Esophagus squamous epithelium (tissue), 4 donors: ENCODE results near the gene DEF6.

Experiments used
- CTCF ChIP-seq, 6 experiments: fragments of 450-650 bp in 4 of 6; fragments of 200-600 bp in 2 of 6; sonication (generic) in 2 of 6; IDR thresholded peaks; one replicate each; pipeline ENCODE4 v1.5.1; 2016 to 2019; ENCODE audit warnings: antibody characterized with exemption in 6 of 6, mild to moderate bottlenecking in 4 of 6, moderate library complexity in 4 of 6
- POLR2A ChIP-seq, 4 donors: fragments of 450-650 bp; IDR thresholded peaks; one replicate each; pipeline ENCODE4 v1.6.1; 2017; ENCODE audit warnings: antibody characterized with exemption in 4 of 4, mild to moderate bottlenecking in 4 of 4, moderate library complexity in 3 of 4

- TF ChIP-seq POLR2A (IDR thresholded peaks at IDR 0.05) (no peak), CTCF (IDR thresholded peaks at IDR 0.05) (no peak)
These were observed 73.3 kb downstream of the DEF6 start for GRCh38 chr6:35370785-35371493.
